HG03175 (cell line): ENCODE measurements around the gene ITIH6.

Experiments used
- ATAC-seq: cut with Tn5 transposase; IDR thresholded peaks from one replicate; pipeline ENCODE4 v1.9.1; 2021; ENCODE audit warnings: mild to moderate bottlenecking, moderate library complexity; ENCODE audit not compliant: unreplicated experiment

The ITIH6 gene

DNA sequence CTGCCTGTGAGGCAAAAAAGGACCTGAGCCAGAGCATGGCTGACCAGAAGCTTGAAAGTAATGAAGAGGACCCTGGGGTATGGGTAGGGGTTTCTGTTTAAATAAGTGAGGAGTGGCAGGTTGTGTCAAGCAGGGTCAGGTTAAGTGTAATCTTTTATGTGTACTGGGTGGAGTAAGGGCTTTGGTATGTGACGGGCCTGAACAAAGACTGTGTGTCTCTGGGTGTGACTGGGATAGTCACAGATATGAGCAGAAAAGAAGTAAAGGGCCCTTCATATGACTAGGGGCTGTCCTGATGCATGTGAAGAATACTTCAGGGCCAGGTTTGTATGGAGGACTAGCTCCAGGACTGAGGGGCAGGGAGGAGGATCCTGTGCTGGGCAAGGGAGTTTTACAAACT, 82.4 kb downstream of the ITIH6 start:
- ATAC-seq = no peak

DNA sequence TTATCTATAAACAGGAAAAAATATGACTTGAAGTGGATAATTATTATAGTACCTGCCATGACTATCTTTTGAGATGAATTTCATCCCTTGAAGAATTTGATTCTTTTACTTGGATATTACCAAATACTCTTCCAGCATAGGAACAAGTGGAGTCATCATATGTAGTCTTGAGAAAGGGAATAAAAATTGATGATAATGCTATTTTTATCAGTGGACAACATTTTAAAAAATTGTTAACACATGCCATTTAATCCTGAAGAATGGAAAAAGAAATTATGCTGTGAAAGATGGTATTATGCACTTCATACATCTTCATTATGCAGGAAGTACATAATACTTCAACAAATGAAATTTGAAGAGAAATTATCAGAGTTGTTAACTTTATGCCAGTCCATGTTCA, 83.6 kb downstream of the ITIH6 start:
- ATAC-seq = no peak

DNA sequence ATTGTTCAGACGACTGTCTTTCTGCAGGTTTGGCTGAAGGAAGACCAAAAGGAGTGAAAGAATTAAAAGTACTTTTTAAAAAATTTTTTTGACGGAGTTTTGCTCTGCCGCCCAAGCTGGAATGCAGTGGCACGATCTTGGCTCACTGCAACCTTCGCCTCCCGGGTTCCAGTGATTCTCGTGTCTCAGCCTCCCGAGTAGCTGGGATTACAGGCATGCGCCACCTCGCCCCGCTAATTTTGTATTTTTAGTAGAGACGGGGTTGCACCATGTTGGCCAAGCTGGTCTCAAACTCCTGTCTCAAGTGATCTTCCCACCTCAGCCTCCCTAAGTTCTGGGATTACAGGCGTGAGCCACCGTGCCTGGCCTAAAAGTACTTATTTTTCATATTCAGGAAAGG, 86.3 kb downstream of the ITIH6 start:
- no peak for ATAC-seq

DNA sequence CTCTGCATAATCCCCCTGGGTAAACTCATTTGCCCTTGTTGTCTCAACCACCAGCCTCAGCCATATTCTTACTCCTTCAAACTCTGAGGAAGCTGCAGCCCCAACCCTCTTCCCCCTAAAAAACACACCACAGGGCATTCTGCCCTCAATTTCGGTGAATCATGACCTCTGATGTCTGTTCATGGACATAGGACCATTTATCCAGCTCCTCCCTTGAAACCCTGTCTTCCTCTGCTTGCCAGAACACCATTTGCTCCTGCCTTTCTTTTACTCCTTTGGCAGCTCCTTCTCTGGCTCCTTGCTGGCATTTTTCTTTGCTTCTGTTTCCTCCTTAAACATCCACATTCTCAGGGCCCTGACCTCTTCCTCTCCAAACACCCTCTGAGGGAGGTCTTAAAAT, 87.1 kb downstream of the ITIH6 start:
- no peak for ATAC-seq

DNA sequence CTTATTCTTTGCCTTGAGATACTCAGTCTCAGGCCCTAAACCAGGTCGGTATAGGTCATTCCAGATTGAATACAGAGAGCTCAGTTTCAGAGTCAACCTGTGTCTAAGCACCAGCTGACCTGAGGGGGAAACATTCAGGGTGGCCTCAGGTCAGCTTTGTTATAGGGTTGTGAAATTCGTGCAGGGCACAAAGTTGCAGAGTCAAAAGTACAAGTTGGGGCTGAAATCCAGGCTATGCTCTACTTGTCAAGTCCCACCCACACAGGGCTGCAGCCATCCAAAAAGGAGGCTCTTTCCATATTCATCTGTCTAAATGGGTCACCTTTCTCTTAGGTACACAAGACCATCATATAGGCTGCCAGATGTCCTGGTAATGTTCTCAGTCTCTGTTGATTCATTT, 89.7 kb downstream of the ITIH6 start:
- ATAC-seq = no peak
